Small intestine (tissue), 7 donors: Measurements from ENCODE around the gene LRRTM4. TPM values are rescaled to one million over a fixed set of nuclear protein-coding genes. Genes with fewer than 3 reads are reported as not detected.
"Not testable (repeated sequence)": the region's sequence is repeated elsewhere in the genome, so short reads cannot be mapped to it uniquely, and the experiment has no call there.

Source experiments
- DNase-seq, 2 donors: peaks; one replicate each; pipeline versions ENCODE4 v3.0.0 to v3.0.0-alpha.2; 2013
- FAIRE-seq: peaks from 2 replicates; lab custom pipeline; 2012; peaks lifted over from hg19 to GRCh38; lab: Jason Lieb, UNC
- H3K27ac ChIP-seq, 3 donors: one replicate each; pipeline ENCODE4 v1.5.1; 2013; ENCODE audit warnings: low read length in 2 of 3, mild to moderate bottlenecking in 2 of 3, control low read depth in 1 of 3, inconsistent platforms in 1 of 3, low read depth in 1 of 3, moderate library complexity in 1 of 3
- H3K27me3 ChIP-seq, 3 donors: one replicate each; pipeline ENCODE4 v1.6.1; 2013; ENCODE audit warnings: low read length in 3 of 3, inconsistent platforms in 1 of 3; ENCODE audit not compliant: control insufficient read depth in 3 of 3, insufficient read depth in 3 of 3
- H3K36me3 ChIP-seq, 3 donors: one replicate each; pipeline ENCODE4 v1.6.1; 2013; ENCODE audit warnings: low read length in 3 of 3, inconsistent platforms in 1 of 3, low read depth in 1 of 3, mild to moderate bottlenecking in 1 of 3, moderate library complexity in 1 of 3; ENCODE audit not compliant: control insufficient read depth in 3 of 3, insufficient read depth in 2 of 3
- H3K4me1 ChIP-seq, 3 donors: one replicate each; pipeline ENCODE4 v1.6.1; 2013; ENCODE audit warnings: low read length in 2 of 3, inconsistent platforms in 1 of 3, low read depth in 1 of 3, mild to moderate bottlenecking in 1 of 3, moderate library complexity in 1 of 3; ENCODE audit not compliant: control insufficient read depth in 3 of 3, insufficient read depth in 2 of 3
- H3K4me3 ChIP-seq, 3 donors: one replicate each; pipeline ENCODE4 v1.5.1; 2013; ENCODE audit warnings: low read length in 3 of 3, control low read depth in 1 of 3, inconsistent platforms in 1 of 3, low read depth in 1 of 3, mild to moderate bottlenecking in 1 of 3, moderate library complexity in 1 of 3
- H3K9me3 ChIP-seq, 2 donors: one replicate each; pipeline ENCODE4 v1.6.1; 2013; ENCODE audit warnings: low read depth in 1 of 2, low read length in 1 of 2; ENCODE audit not compliant: control insufficient read depth in 2 of 2, insufficient read depth in 1 of 2
- WGBS, 3 donors: extraction: QIAGEN DNeasy Blood & Tissue Kit; methylation state at CpG; one replicate each; pipeline ENCODE4 v1.1.7; 2013; 5-methylcytosine and 5-hydroxymethylcytosine counted together
- polyA plus RNA-seq, 4 donors: library from polyadenylated mRNA; stranded (reverse) in 3 of 4; unstranded in 1 of 4; fragments of 200-250 nt in 3 of 4; fragments of 120-200 nt in 1 of 4; gene quantifications; one replicate each; pipeline versions ENCODE4 v1.2.1 to v1.2.3, GENCODE V29; 2013
- donor health status: healthy with polysubstance abuse.
- donor health status: control.
- donor health status: control.
- donor health status: Bipolar disorder and iron deficiency.
- donor health status: healthy.

LRRTM4 gene
- polyA plus RNA-seq, 4 donors = 0.07 to 0.09 TPM; not detected in 2

DNA sequence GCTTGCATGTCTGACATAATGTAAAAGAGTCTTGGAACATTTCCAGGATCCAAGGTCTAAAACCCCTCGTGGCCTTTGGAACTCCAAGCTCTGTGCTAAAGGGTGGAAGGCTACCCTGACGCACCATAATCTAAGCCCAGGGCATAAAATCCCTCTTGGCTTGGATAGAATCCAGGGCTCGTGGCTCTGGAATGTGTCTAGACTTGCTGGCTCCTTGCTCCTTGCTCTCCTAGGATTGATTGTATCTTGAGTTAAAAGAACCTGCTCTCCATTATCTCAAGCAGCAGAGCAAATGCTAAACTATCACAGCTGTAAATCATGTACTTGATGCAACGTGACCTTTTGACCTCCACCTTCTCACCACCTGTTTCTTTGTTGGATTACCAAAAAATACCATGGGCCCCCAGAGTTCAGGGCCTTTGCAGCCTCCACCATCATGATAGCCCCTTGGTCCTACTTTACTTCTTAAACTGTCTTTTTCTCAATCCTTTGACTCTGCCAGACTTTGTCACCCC is 346.9 kb downstream of the LRRTM4 start:
- not testable (repeated sequence) for H3K27ac ChIP-seq, H3K4me3 ChIP-seq, H3K27me3 ChIP-seq, H3K9me3 ChIP-seq, H3K36me3 ChIP-seq, FAIRE-seq, H3K4me1 ChIP-seq, DNase-seq
- WGBS, 3 donors = 14 to 35% (median 15%) methylated on average over 4 of the region's 4 CpGs

GRCh38 chr2:77169426-77169825 is 352.8 kb downstream of the LRRTM4 start:
- H3K4me1 ChIP-seq = no peaks in the 10 kb centered on the region
- no peak overlapping the region for H3K4me3 ChIP-seq
- no peaks in the 10 kb centered on the region for H3K36me3 ChIP-seq
- DNase-seq (no peak), FAIRE-seq (no peak)
- H3K9me3 ChIP-seq = no peaks in the 10 kb centered on the region
- no peak overlapping the region for H3K27ac ChIP-seq
- WGBS, 3 donors = 21 to 52% (median 44%) methylated on average over 2 of the region's 2 CpGs
- H3K27me3 ChIP-seq = no peaks in the 10 kb centered on the region

- H3K4me3 ChIP-seq, H3K36me3 ChIP-seq, H3K4me1 ChIP-seq, FAIRE-seq, DNase-seq, H3K9me3 ChIP-seq, H3K27ac ChIP-seq, H3K27me3 ChIP-seq: not testable (repeated sequence)
Measured at GRCh38 chr2:77164021-77164420, 358.2 kb downstream of the LRRTM4 start.

DNA sequence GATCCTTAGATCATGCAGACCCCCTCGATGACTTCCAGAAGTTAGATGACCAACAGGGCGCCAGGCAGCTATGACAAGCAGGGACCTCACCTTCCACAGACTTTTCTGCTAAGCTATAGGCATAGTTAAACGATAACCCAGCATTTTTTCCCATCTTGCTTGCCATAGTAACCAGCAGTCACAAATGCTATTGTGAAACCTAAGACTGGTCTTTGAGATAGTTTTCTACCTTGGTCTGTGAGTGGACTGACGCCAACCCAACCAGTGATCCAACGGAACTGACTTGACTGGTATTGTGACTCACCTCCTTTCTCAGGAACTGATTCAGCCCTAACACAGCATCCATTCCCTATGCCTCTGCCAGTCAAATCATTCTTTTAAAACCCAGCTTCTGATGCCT is 361.2 kb downstream of the LRRTM4 start:
- Histone ChIP-seq H3K9me3 (peaks cover 0 to 6% of the 10 kb centered on the region in 2 donors), H3K4me1 (no peaks in the 10 kb centered on the region), H3K27me3 (no peaks in the 10 kb centered on the region), H3K36me3 (no peaks in the 10 kb centered on the region), H3K4me3 (no peak overlapping the region), H3K27ac (no peak overlapping the region)
- 78 to 83% (median 80%) methylated on average over 5 of the region's 5 CpGs for WGBS, 3 donors
- DNase-seq (no peak), FAIRE-seq (no peak)

DNA sequence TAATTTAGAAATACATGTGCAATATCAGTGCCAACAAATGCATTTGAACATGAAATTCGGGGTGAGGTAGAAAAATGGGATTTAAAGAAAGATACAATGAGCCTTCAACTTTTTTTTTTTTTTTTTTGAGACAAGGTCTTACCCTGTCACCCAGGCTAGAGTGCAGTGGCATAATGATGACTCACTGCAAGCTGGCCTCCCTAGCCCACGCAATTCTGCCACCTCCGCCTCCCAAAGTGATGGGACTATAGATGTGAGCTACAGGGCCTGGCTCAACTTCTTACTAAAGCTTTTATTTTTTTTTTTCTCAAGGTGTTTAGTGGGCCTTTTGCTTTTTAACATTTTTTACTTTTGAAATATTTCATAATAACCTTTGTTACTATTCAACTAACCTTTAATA is 365.6 kb downstream of the LRRTM4 start:
- DNase-seq (no peak), FAIRE-seq (no peak)
- WGBS, 3 donors = 64 to 84% (median 71%) methylated on average over 3 of the region's 3 CpGs
- no peaks in the 10 kb centered on the region for H3K4me1 ChIP-seq
- H3K36me3 ChIP-seq = no peaks in the 10 kb centered on the region
- H3K27me3 ChIP-seq = no peaks in the 10 kb centered on the region
- no peak overlapping the region for H3K4me3 ChIP-seq
- no peak overlapping the region for H3K27ac ChIP-seq
- H3K9me3 ChIP-seq = no peaks in the 10 kb centered on the region

DNA sequence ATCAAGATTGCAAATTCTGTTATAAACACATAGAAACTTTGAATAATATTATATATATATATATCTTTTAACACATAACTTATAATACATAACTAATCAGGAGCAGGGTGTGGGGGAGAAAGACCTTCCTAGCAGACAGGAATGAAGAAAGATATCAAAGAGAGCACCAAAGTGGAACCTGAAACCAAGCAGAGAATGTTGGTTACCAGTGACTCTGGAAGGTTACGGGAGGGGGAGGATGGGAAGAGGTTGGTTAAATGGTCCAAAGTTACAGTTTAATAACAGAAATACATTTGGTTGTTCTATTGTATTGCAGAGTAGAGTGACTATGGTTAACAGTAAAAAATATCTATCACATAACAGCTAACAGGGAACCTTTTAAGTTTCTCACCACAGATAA is 366.7 kb downstream of the LRRTM4 start:
- Histone ChIP-seq H3K4me3 (no peak overlapping the region), H3K27me3 (no peaks in the 10 kb centered on the region), H3K4me1 (no peaks in the 10 kb centered on the region), H3K36me3 (no peaks in the 10 kb centered on the region), H3K9me3 (no peaks in the 10 kb centered on the region), H3K27ac (no peak overlapping the region)
- FAIRE-seq (no peak), DNase-seq (no peak)
- 74 to 94% (median 86%) methylated on average over 1 of the region's 1 CpG for WGBS, 3 donors

DNA sequence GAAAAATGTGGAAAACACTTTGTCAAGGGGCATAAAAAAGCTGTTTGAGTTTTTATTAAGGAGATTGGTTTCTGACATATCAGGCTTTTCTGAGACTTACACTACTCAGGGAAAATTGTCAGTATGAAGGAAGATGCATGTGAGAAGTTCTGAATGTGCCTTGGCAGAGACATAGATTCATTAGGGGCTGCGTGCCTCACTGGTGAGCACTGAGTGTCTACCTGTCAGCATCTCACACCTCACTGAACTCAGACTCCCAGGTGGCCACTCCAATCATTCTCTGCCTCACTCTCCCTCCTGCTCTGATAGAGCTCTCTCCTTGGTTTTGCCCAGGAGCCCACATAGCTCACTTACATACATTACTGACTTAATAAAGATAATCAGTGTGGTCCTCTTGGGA is 372.6 kb downstream of the LRRTM4 start:
- Histone ChIP-seq H3K27ac (no peak overlapping the region), H3K4me1 (no peaks in the 10 kb centered on the region), H3K36me3 (no peaks in the 10 kb centered on the region), H3K9me3 (peaks cover 0 to 3% of the 10 kb centered on the region in 2 donors), H3K4me3 (no peak overlapping the region), H3K27me3 (no peaks in the 10 kb centered on the region)
- DNase-seq (no peak), FAIRE-seq (no peak)
- 78 to 83% (median 82%) methylated on average over 1 of the region's 1 CpG for WGBS, 3 donors

GRCh38 chr2:77147153-77147552 is 375.0 kb downstream of the LRRTM4 start:
- 65 to 76% (median 69%) methylated on average over 2 of the region's 2 CpGs for WGBS, 3 donors
- no peak for FAIRE-seq
- H3K27ac ChIP-seq = no peak overlapping the region

GRCh38 chr2:77144772-77145171 is 377.4 kb downstream of the LRRTM4 start:
- no peaks in the 10 kb centered on the region for H3K27me3 ChIP-seq
- no peaks in the 10 kb centered on the region for H3K36me3 ChIP-seq
- H3K27ac ChIP-seq = no peak overlapping the region
- FAIRE-seq (no peak), DNase-seq (no peak)
- H3K4me3 ChIP-seq = no peak overlapping the region
- H3K9me3 ChIP-seq = peaks cover 0 to 3% of the 10 kb centered on the region in 2 donors
- H3K4me1 ChIP-seq = no peaks in the 10 kb centered on the region

More at GRCh38 chr2:77147153-77147552, 375.0 kb downstream of the LRRTM4 start:
- no peaks in the 10 kb centered on the region for H3K27me3 ChIP-seq
- no peaks in the 10 kb centered on the region for H3K4me1 ChIP-seq
- H3K4me3 ChIP-seq = no peak overlapping the region
- no peaks in the 10 kb centered on the region for H3K36me3 ChIP-seq
- peaks cover 0 to 3% of the 10 kb centered on the region in 2 donors for H3K9me3 ChIP-seq
- DNase-seq = no peak
